ENCODE measurements around the gene ZNF770. TPM values are rescaled to one million over a fixed set of nuclear protein-coding genes. Genes with fewer than 3 reads are reported as not detected.
A peak's percentile ranks its signal among the peaks of the same experiment; 100 is the strongest.

The ZNF770 gene
- total and polyA plus RNA-seq, 10 of the 15 experiments (the other 5 are each of a cell fraction or from before 2014, with no cell fraction given), result 1.8 to 118 (median 26.0) TPM

- TF ChIP-seq, protein P1, sequence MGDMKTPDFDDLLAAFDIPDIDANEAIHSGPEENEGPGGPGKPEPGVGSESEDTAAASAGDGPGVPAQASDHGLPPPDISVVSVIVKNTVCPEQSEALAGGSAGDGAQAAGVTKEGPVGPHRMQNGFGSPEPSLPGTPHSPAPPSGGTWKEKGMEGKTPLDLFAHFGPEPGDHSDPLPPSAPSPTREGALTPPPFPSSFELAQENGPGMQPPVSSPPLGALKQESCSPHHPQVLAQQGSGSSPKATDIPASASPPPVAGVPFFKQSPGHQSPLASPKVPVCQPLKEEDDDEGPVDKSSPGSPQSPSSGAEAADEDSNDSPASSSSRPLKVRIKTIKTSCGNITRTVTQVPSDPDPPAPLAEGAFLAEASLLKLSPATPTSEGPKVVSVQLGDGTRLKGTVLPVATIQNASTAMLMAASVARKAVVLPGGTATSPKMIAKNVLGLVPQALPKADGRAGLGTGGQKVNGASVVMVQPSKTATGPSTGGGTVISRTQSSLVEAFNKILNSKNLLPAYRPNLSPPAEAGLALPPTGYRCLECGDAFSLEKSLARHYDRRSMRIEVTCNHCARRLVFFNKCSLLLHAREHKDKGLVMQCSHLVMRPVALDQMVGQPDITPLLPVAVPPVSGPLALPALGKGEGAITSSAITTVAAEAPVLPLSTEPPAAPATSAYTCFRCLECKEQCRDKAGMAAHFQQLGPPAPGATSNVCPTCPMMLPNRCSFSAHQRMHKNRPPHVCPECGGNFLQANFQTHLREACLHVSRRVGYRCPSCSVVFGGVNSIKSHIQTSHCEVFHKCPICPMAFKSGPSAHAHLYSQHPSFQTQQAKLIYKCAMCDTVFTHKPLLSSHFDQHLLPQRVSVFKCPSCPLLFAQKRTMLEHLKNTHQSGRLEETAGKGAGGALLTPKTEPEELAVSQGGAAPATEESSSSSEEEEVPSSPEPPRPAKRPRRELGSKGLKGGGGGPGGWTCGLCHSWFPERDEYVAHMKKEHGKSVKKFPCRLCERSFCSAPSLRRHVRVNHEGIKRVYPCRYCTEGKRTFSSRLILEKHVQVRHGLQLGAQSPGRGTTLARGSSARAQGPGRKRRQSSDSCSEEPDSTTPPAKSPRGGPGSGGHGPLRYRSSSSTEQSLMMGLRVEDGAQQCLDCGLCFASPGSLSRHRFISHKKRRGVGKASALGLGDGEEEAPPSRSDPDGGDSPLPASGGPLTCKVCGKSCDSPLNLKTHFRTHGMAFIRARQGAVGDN (IDR thresholded peaks at IDR 0.05), result peak; percentile 97
- TF ChIP-seq TCF3 (IDR thresholded peaks at IDR 0.05; ENCODE audit: borderline replicate concordance, insufficient read depth, low read depth, low read length) (no peak), KDM1A (IDR thresholded peaks at IDR 0.05; ENCODE audit: borderline replicate concordance) (no peak), SMC3 (IDR thresholded peaks at IDR 0.05; ENCODE audit: borderline replicate concordance, low read length) (no peak), POLR2AphosphoS5 (IDR thresholded peaks at IDR 0.05; ENCODE audit: low read length) (no peak), STAT3 (IDR thresholded peaks at IDR 0.05; ENCODE audit: low read depth, low read length) (no peak), RB1 (IDR thresholded peaks at IDR 0.05; ENCODE audit: borderline replicate concordance) (no peak), ZBTB11 (CRISPR knock-in tag; IDR thresholded peaks at IDR 0.05) (no peak), SRF (IDR thresholded peaks at IDR 0.05; ENCODE audit: low read depth in 2 of 2, low read length in 2 of 2) (no peak), TBL1XR1 (IDR thresholded peaks at IDR 0.05; ENCODE audit: low read depth, low read length) (peak; percentile 78), NBN (IDR thresholded peaks at IDR 0.05) (peak; percentile 57), ZNF384 (IDR thresholded peaks at IDR 0.05; ENCODE audit: borderline replicate concordance, low read depth, low read length) (peak; percentile 48; the same call in 1 of the 2 replicates), ESRRA (IDR thresholded peaks at IDR 0.05; ENCODE audit: low read length) (no peak)
- TF ChIP-seq, protein P2, sequence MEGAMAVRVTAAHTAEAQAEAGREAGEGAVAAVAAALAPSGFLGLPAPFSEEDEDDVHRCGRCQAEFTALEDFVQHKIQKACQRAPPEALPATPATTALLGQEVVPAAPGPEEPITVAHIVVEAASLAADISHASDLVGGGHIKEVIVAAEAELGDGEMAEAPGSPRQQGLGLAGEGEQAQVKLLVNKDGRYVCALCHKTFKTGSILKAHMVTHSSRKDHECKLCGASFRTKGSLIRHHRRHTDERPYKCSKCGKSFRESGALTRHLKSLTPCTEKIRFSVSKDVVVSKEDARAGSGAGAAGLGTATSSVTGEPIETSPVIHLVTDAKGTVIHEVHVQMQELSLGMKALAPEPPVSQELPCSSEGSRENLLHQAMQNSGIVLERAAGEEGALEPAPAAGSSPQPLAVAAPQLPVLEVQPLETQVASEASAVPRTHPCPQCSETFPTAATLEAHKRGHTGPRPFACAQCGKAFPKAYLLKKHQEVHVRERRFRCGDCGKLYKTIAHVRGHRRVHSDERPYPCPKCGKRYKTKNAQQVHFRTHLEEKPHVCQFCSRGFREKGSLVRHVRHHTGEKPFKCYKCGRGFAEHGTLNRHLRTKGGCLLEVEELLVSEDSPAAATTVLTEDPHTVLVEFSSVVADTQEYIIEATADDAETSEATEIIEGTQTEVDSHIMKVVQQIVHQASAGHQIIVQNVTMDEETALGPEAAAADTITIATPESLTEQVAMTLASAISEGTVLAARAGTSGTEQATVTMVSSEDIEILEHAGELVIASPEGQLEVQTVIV (IDR thresholded peaks at IDR 0.05; ENCODE audit: borderline replicate concordance, partially characterized antibody), result no peak
- TF ChIP-seq, protein P3, sequence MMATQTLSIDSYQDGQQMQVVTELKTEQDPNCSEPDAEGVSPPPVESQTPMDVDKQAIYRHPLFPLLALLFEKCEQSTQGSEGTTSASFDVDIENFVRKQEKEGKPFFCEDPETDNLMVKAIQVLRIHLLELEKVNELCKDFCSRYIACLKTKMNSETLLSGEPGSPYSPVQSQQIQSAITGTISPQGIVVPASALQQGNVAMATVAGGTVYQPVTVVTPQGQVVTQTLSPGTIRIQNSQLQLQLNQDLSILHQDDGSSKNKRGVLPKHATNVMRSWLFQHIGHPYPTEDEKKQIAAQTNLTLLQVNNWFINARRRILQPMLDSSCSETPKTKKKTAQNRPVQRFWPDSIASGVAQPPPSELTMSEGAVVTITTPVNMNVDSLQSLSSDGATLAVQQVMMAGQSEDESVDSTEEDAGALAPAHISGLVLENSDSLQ (IDR thresholded peaks at IDR 0.05), result no peak
- TF ChIP-seq, protein P4, sequence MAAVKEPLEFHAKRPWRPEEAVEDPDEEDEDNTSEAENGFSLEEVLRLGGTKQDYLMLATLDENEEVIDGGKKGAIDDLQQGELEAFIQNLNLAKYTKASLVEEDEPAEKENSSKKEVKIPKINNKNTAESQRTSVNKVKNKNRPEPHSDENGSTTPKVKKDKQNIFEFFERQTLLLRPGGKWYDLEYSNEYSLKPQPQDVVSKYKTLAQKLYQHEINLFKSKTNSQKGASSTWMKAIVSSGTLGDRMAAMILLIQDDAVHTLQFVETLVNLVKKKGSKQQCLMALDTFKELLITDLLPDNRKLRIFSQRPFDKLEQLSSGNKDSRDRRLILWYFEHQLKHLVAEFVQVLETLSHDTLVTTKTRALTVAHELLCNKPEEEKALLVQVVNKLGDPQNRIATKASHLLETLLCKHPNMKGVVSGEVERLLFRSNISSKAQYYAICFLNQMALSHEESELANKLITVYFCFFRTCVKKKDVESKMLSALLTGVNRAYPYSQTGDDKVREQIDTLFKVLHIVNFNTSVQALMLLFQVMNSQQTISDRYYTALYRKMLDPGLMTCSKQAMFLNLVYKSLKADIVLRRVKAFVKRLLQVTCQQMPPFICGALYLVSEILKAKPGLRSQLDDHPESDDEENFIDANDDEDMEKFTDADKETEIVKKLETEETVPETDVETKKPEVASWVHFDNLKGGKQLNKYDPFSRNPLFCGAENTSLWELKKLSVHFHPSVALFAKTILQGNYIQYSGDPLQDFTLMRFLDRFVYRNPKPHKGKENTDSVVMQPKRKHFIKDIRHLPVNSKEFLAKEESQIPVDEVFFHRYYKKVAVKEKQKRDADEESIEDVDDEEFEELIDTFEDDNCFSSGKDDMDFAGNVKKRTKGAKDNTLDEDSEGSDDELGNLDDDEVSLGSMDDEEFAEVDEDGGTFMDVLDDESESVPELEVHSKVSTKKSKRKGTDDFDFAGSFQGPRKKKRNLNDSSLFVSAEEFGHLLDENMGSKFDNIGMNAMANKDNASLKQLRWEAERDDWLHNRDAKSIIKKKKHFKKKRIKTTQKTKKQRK (IDR thresholded peaks at IDR 0.05; ENCODE audit: low read depth, low read length), result no peak
These were observed 5.8 kb upstream of the ZNF770 start (continued) for GRCh38 chr15:34993877-34994276.

Measured in GM12878 (cell line).